ENCODE measurements around the gene MACF1. TPM values are rescaled to one million over a fixed set of nuclear protein-coding genes. Genes with fewer than 3 reads are reported as not detected.
"Not testable (repeated sequence)": the region's sequence is repeated elsewhere in the genome, so short reads cannot be mapped to it uniquely, and the experiment has no call there.

Gene MACF1
- total RNA-seq, 1 donor from 2014 or later = 694 TPM

DNA sequence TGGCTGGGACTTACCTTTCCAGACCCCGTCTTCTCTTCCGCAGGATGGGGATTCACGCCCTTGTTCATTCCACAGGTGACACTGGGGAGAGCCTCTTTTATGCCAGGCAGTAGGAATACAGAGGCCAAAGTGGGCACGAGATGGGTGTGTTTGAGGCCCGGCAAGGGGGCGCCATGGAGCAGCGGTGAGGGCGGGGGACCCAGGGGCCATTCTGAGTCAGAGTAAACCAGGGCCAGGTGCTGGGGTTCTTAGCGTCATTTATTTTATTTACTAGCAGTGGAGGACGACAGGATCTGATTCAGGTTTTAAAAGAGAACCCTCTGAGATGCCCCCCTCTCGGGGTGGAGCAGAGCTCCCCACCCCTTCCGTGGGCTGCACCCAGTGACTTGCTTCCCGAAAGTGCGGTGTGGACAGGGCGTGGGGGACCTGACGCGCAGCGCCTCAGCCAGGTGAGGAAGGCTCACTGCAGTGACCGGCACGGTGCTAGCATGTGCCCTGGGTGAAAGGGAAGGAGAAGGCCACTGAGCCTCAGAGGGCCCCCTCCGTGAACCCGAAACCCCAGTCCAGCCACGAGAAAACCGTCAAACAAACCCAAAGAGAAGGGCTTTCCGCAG is 307.8 kb downstream of the MACF1 start:
- H3K9me3 Mint-ChIP-seq (ENCODE audit: unreplicated experiment); H3K9ac ChIP-seq (ENCODE audit: low read length); H3K36me3 Mint-ChIP-seq (ENCODE audit: low read depth, unreplicated experiment); H3K27me3 ChIP-seq (ENCODE audit: insufficient read depth, low read length); H3K36me3 ChIP-seq (ENCODE audit: insufficient read depth, low read length); H3K9me3 ChIP-seq (ENCODE audit: insufficient read depth, low read depth, low read length); H3K79me2 ChIP-seq (ENCODE audit: insufficient read depth, low read length); H3K4me2 ChIP-seq (ENCODE audit: low read length); H2AFZ ChIP-seq (ENCODE audit: low read depth, low read length); H3K27ac ChIP-seq (ENCODE audit: low read depth, low read length); H3K27me3 Mint-ChIP-seq (ENCODE audit: low read depth, unreplicated experiment); H4K20me1 ChIP-seq (ENCODE audit: insufficient read depth, low read length); H3K4me3 ChIP-seq (ENCODE audit: insufficient read depth, low read depth, low read length); H3K4me3 Mint-ChIP-seq (ENCODE audit: unreplicated experiment); FAIRE-seq; H3K27ac Mint-ChIP-seq (ENCODE audit: unreplicated experiment); DNase-seq (ENCODE audit: low read depth): not testable (repeated sequence)
- peaks cover 16% of the 10 kb centered on the region for H3K4me1 ChIP-seq (ENCODE audit: insufficient read depth, low read length)
- H3K4me1 Mint-ChIP-seq (ENCODE audit: low read depth, unreplicated experiment) = peaks cover 14% of the 10 kb centered on the region

DNA sequence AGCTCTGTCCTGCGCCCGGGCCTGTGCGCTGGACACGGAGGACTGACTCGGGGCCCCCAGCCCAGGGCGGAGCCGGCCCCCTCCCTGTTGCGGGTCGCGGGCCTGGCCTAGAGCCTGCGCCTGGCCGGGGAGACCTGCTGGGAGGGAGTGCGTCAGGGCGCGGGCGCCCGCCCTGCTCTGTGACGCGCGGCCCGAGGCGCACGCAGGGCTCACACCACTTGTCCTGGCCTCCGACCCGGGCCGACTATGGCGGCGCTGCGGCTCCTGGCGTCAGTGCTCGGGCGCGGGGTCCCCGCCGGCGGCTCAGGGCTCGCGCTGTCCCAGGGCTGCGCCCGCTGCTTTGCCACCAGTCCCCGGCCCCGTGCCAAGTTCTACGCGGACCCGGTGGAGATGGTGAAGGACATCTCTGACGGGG is 310.2 kb downstream of the MACF1 start:
- H3K27ac ChIP-seq (ENCODE audit: low read depth, low read length); H3K27me3 Mint-ChIP-seq (ENCODE audit: low read depth, unreplicated experiment); H4K20me1 ChIP-seq (ENCODE audit: insufficient read depth, low read length); H3K27ac Mint-ChIP-seq (ENCODE audit: unreplicated experiment); H3K4me1 Mint-ChIP-seq (ENCODE audit: low read depth, unreplicated experiment); H3K9me3 ChIP-seq (ENCODE audit: insufficient read depth, low read depth, low read length); H3K4me3 ChIP-seq (ENCODE audit: insufficient read depth, low read depth, low read length); H2AFZ ChIP-seq (ENCODE audit: low read depth, low read length); DNase-seq (ENCODE audit: low read depth); H3K4me3 Mint-ChIP-seq (ENCODE audit: unreplicated experiment); H3K79me2 ChIP-seq (ENCODE audit: insufficient read depth, low read length); FAIRE-seq; H3K36me3 ChIP-seq (ENCODE audit: insufficient read depth, low read length); H3K27me3 ChIP-seq (ENCODE audit: insufficient read depth, low read length); H3K36me3 Mint-ChIP-seq (ENCODE audit: low read depth, unreplicated experiment); H3K9ac ChIP-seq (ENCODE audit: low read length); H3K4me1 ChIP-seq (ENCODE audit: insufficient read depth, low read length); H3K9me3 Mint-ChIP-seq (ENCODE audit: unreplicated experiment): not testable (repeated sequence)
- H3K4me2 ChIP-seq (ENCODE audit: low read length) = peak overlapping the region; percentile 30

DNA sequence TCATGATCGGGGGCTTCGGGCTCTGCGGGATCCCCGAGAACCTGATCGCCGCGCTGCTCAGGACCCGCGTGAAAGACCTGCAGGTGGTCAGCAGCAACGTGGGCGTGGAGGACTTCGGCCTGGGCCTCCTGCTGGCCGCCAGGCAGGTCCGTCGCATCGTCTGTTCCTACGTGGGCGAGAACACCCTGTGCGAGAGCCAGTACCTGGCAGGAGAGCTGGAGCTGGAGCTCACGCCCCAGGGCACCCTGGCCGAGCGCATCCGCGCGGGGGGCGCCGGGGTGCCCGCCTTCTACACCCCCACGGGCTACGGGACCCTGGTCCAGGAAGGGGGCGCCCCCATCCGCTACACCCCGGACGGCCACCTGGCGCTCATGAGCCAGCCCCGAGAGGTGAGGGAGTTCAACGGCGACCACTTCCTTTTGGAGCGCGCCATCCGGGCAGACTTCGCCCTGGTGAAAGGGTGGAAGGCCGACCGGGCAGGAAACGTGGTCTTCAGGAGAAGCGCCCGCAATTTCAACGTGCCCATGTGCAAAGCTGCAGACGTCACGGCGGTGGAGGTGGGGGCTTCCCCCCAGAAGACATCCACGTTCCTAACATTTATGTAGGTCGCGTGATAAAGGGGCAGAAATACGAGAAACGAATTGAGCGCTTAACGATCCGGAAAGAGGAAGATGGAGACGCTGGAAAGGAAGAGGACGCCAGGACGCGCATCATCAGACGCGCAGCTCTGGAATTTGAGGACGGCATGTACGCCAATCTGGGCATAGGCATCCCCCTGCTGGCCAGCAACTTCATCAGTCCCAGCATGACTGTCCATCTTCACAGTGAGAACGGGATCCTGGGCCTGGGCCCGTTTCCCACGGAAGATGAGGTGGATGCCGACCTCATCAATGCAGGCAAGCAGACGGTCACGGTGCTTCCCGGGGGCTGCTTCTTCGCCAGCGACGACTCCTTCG is 310.9 kb downstream of the MACF1 start:
- H3K9ac ChIP-seq (ENCODE audit: low read length); H3K27me3 Mint-ChIP-seq (ENCODE audit: low read depth, unreplicated experiment); H3K27me3 ChIP-seq (ENCODE audit: insufficient read depth, low read length); H3K4me3 Mint-ChIP-seq (ENCODE audit: unreplicated experiment); H3K9me3 ChIP-seq (ENCODE audit: insufficient read depth, low read depth, low read length); H3K4me1 ChIP-seq (ENCODE audit: insufficient read depth, low read length); H3K36me3 ChIP-seq (ENCODE audit: insufficient read depth, low read length); H3K79me2 ChIP-seq (ENCODE audit: insufficient read depth, low read length); H3K36me3 Mint-ChIP-seq (ENCODE audit: low read depth, unreplicated experiment); H3K27ac Mint-ChIP-seq (ENCODE audit: unreplicated experiment); H4K20me1 ChIP-seq (ENCODE audit: insufficient read depth, low read length); H3K27ac ChIP-seq (ENCODE audit: low read depth, low read length); H3K4me3 ChIP-seq (ENCODE audit: insufficient read depth, low read depth, low read length); H3K4me1 Mint-ChIP-seq (ENCODE audit: low read depth, unreplicated experiment); H3K9me3 Mint-ChIP-seq (ENCODE audit: unreplicated experiment): not testable (repeated sequence)
- Histone ChIP-seq H3K4me2 (ENCODE audit: low read length) (peak overlapping the region; percentile 59), H2AFZ (ENCODE audit: low read depth, low read length) (peak overlapping the region; percentile 63)
- FAIRE-seq (peak; percentile 87), DNase-seq (ENCODE audit: low read depth) (peak; percentile 23)

DNA sequence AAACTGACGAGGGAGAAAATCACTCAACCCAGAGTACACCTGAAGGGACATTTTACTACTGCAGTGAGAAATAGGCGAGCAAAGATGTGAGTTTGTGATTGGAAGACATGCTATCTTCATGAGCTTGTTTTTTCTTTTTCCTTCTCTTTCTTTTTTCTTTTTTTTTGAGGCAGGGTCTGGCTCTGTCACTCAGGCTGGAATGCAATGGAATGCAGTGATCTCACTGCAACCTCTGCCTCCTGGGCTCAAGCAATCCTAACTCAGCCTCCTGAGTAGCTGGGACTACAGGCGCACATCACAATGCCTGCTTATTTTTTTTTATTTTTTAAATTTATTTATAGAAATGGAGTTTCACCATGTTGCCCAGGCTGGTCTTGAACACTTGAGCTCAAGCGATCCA is 312.3 kb downstream of the MACF1 start:
- H3K27me3 ChIP-seq (ENCODE audit: insufficient read depth, low read length); DNase-seq (ENCODE audit: low read depth); H3K27me3 Mint-ChIP-seq (ENCODE audit: low read depth, unreplicated experiment); H3K9ac ChIP-seq (ENCODE audit: low read length); H3K4me2 ChIP-seq (ENCODE audit: low read length); H3K79me2 ChIP-seq (ENCODE audit: insufficient read depth, low read length); H3K36me3 Mint-ChIP-seq (ENCODE audit: low read depth, unreplicated experiment); H3K4me1 ChIP-seq (ENCODE audit: insufficient read depth, low read length); H3K4me3 ChIP-seq (ENCODE audit: insufficient read depth, low read depth, low read length); H3K36me3 ChIP-seq (ENCODE audit: insufficient read depth, low read length); H2AFZ ChIP-seq (ENCODE audit: low read depth, low read length); H3K27ac ChIP-seq (ENCODE audit: low read depth, low read length); H3K27ac Mint-ChIP-seq (ENCODE audit: unreplicated experiment); H3K9me3 ChIP-seq (ENCODE audit: insufficient read depth, low read depth, low read length); H3K9me3 Mint-ChIP-seq (ENCODE audit: unreplicated experiment); FAIRE-seq; H3K4me3 Mint-ChIP-seq (ENCODE audit: unreplicated experiment); H4K20me1 ChIP-seq (ENCODE audit: insufficient read depth, low read length); H3K4me1 Mint-ChIP-seq (ENCODE audit: low read depth, unreplicated experiment): not testable (repeated sequence)

- H3K27me3 Mint-ChIP-seq (ENCODE audit: low read depth, unreplicated experiment); H2AFZ ChIP-seq (ENCODE audit: low read depth, low read length); H3K27ac Mint-ChIP-seq (ENCODE audit: unreplicated experiment); H3K4me1 ChIP-seq (ENCODE audit: insufficient read depth, low read length); H3K27me3 ChIP-seq (ENCODE audit: insufficient read depth, low read length); FAIRE-seq; DNase-seq (ENCODE audit: low read depth); H3K9me3 Mint-ChIP-seq (ENCODE audit: unreplicated experiment); H3K36me3 ChIP-seq (ENCODE audit: insufficient read depth, low read length); H3K79me2 ChIP-seq (ENCODE audit: insufficient read depth, low read length); H3K4me2 ChIP-seq (ENCODE audit: low read length); H3K4me1 Mint-ChIP-seq (ENCODE audit: low read depth, unreplicated experiment); H3K9ac ChIP-seq (ENCODE audit: low read length); H3K9me3 ChIP-seq (ENCODE audit: insufficient read depth, low read depth, low read length); H3K36me3 Mint-ChIP-seq (ENCODE audit: low read depth, unreplicated experiment); H3K4me3 Mint-ChIP-seq (ENCODE audit: unreplicated experiment); H4K20me1 ChIP-seq (ENCODE audit: insufficient read depth, low read length); H3K27ac ChIP-seq (ENCODE audit: low read depth, low read length); H3K4me3 ChIP-seq (ENCODE audit: insufficient read depth, low read depth, low read length): not testable (repeated sequence)
Observed at GRCh38 chr1:39517936-39518335, 313.4 kb downstream of the MACF1 start.

DNA sequence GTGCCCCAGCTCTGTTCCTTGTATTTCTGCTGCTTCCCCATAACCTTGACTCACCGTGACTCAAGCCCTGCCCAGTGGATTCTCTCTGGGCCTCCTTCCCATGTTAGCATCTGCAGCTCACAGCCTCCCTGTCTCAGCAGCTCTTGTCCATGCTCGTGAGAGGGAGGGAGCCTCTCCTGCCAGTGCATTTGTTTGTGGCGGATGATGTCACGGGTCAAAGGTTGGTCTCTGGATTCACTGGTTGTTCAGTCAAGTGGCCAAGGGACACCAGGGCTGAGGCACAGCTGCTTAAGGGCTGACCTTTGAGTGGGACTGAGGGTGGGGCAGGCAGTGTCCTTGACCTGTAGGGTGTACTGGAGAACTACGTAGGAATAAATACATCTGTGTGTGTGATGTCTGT is 314.9 kb downstream of the MACF1 start:
- H3K27me3 Mint-ChIP-seq (ENCODE audit: low read depth, unreplicated experiment); H3K9me3 Mint-ChIP-seq (ENCODE audit: unreplicated experiment); H3K36me3 ChIP-seq (ENCODE audit: insufficient read depth, low read length); H3K4me1 Mint-ChIP-seq (ENCODE audit: low read depth, unreplicated experiment); FAIRE-seq; H3K4me3 Mint-ChIP-seq (ENCODE audit: unreplicated experiment); H3K9me3 ChIP-seq (ENCODE audit: insufficient read depth, low read depth, low read length); H3K9ac ChIP-seq (ENCODE audit: low read length); H2AFZ ChIP-seq (ENCODE audit: low read depth, low read length); H3K27me3 ChIP-seq (ENCODE audit: insufficient read depth, low read length); H3K4me2 ChIP-seq (ENCODE audit: low read length); H3K79me2 ChIP-seq (ENCODE audit: insufficient read depth, low read length); H3K4me3 ChIP-seq (ENCODE audit: insufficient read depth, low read depth, low read length); DNase-seq (ENCODE audit: low read depth); H4K20me1 ChIP-seq (ENCODE audit: insufficient read depth, low read length); H3K27ac ChIP-seq (ENCODE audit: low read depth, low read length); H3K4me1 ChIP-seq (ENCODE audit: insufficient read depth, low read length): not testable (repeated sequence)
- Mint-ChIP-seq H3K36me3 (ENCODE audit: low read depth, unreplicated experiment) (peaks cover 11% of the 10 kb centered on the region), H3K27ac (ENCODE audit: unreplicated experiment) (peak overlapping the region; percentile 5)
